ENCODE data around the gene NSA2. TPM values are rescaled to one million over a fixed set of nuclear protein-coding genes. Genes with fewer than 3 reads are reported as not detected.
A peak's percentile ranks its signal among the peaks of the same experiment; 100 is the strongest.

NSA2 gene
- total RNA-seq, 1 donor from 2014 or later, result 173 TPM

- Mint-ChIP-seq H3K9me3 (no peaks in the 10 kb centered on the region), H3K27ac (no peak overlapping the region), H3K4me3 (no peak overlapping the region), H3K36me3 (peaks cover 16% of the 10 kb centered on the region), H3K27me3 (ENCODE audit: insufficient read depth, low read depth) (peaks cover 2% of the 10 kb centered on the region), H3K4me1 (peaks cover 10% of the 10 kb centered on the region)
- no peak overlapping the region for H2AFZ ChIP-seq (replicated peaks)
- no peak for DNase-seq (ENCODE audit: low spot score)
- no peak overlapping the region for H3K4me3 ChIP-seq
- TF ChIP-seq, protein P1, sequence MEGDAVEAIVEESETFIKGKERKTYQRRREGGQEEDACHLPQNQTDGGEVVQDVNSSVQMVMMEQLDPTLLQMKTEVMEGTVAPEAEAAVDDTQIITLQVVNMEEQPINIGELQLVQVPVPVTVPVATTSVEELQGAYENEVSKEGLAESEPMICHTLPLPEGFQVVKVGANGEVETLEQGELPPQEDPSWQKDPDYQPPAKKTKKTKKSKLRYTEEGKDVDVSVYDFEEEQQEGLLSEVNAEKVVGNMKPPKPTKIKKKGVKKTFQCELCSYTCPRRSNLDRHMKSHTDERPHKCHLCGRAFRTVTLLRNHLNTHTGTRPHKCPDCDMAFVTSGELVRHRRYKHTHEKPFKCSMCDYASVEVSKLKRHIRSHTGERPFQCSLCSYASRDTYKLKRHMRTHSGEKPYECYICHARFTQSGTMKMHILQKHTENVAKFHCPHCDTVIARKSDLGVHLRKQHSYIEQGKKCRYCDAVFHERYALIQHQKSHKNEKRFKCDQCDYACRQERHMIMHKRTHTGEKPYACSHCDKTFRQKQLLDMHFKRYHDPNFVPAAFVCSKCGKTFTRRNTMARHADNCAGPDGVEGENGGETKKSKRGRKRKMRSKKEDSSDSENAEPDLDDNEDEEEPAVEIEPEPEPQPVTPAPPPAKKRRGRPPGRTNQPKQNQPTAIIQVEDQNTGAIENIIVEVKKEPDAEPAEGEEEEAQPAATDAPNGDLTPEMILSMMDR (IDR thresholded peaks at IDR 0.05), result no peak
- no peak for TF ChIP-seq EZH2phosphoT487 (IDR thresholded peaks at IDR 0.05)
- TF ChIP-seq EZH2 (IDR thresholded peaks at IDR 0.05), result no peak
- H3K9ac ChIP-seq, result no peak overlapping the region
- H3K27ac ChIP-seq, result no peak overlapping the region
- H3F3A ChIP-seq (ENCODE audit: low read depth), result no peaks in the 10 kb centered on the region
- H3K36me3 ChIP-seq, result peaks cover 20% of the 10 kb centered on the region
- H3K79me2 ChIP-seq (ENCODE audit: low read depth), result peaks cover 30% of the 10 kb centered on the region
- H4K20me1 ChIP-seq (ENCODE audit: low read depth), result no peaks in the 10 kb centered on the region
- H3K27me3 ChIP-seq, result no peaks in the 10 kb centered on the region
- H3K4me2 ChIP-seq, result no peak overlapping the region
- no peaks in the 10 kb centered on the region for H3K9me3 ChIP-seq (ENCODE audit: low read depth)
- no peaks in the 10 kb centered on the region for H3K4me1 ChIP-seq
Observed at GRCh38 chr5:74761241-74761640, 5.8 kb upstream of the NSA2 start.

- H3K4me3 Mint-ChIP-seq, result no peak overlapping the region
- peaks cover 4% of the 10 kb centered on the region for H3F3A ChIP-seq (ENCODE audit: low read depth)
- H3K4me2 ChIP-seq, result no peak overlapping the region
- no peaks in the 10 kb centered on the region for H3K9me3 Mint-ChIP-seq
- peaks cover 4% of the 10 kb centered on the region for H4K20me1 ChIP-seq (ENCODE audit: low read depth)
- no peaks in the 10 kb centered on the region for H3K27me3 ChIP-seq
- no peak overlapping the region for H3K27ac ChIP-seq
- no peaks in the 10 kb centered on the region for H3K4me1 ChIP-seq
- no peak for DNase-seq (ENCODE audit: low spot score)
- H3K27me3 Mint-ChIP-seq (ENCODE audit: insufficient read depth, low read depth), result peaks cover 3% of the 10 kb centered on the region
- H3K9ac ChIP-seq, result no peak overlapping the region
- H2AFZ ChIP-seq (replicated peaks), result no peak overlapping the region
- H3K79me2 ChIP-seq (ENCODE audit: low read depth), result peaks cover 41% of the 10 kb centered on the region
- no peak for TF ChIP-seq EZH2 (IDR thresholded peaks at IDR 0.05)
- peaks cover 18% of the 10 kb centered on the region for H3K4me1 Mint-ChIP-seq
- no peak overlapping the region for H3K4me3 ChIP-seq
- no peak overlapping the region for H3K27ac Mint-ChIP-seq
- H3K36me3 ChIP-seq, result peaks cover 15% of the 10 kb centered on the region
- peaks cover 8% of the 10 kb centered on the region for H3K36me3 Mint-ChIP-seq
- H3K9me3 ChIP-seq (ENCODE audit: low read depth), result no peaks in the 10 kb centered on the region
Observed at GRCh38 chr5:74762599-74762998, 4.5 kb upstream of the NSA2 start.

DNA sequence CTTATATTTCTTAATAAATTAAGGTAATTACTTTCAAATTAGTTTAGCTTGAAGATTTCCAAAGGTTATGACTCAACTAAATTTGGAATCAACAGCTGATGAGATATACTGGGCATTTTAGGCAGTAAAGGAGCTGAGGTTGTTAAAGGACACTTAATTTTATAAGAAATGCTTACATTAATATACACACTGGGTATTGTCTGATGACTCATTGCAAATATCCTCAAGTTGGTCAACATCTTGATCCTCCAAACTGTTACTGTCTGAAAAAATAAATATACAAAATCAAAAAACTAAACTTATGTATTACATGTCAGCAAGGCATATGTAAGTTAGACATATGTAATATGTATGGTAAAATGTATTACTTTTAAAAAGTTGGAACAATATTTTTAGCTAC lies 3.5 kb upstream of the NSA2 start:
- Histone ChIP-seq H4K20me1 (ENCODE audit: low read depth) (peaks cover 12% of the 10 kb centered on the region), H3K27ac (no peak overlapping the region), H3K9ac (no peak overlapping the region), H3F3A (ENCODE audit: low read depth) (peaks cover 4% of the 10 kb centered on the region), H3K9me3 (ENCODE audit: low read depth) (no peaks in the 10 kb centered on the region), H2AFZ (replicated peaks) (no peak overlapping the region), H3K4me2 (no peak overlapping the region), H3K36me3 (peaks cover 9% of the 10 kb centered on the region), H3K4me1 (peaks cover 7% of the 10 kb centered on the region), H3K79me2 (ENCODE audit: low read depth) (peaks cover 50% of the 10 kb centered on the region), H3K4me3 (no peak overlapping the region), H3K27me3 (no peaks in the 10 kb centered on the region)
- peaks cover 25% of the 10 kb centered on the region for H3K4me1 Mint-ChIP-seq
- H3K36me3 Mint-ChIP-seq, result peaks cover 3% of the 10 kb centered on the region
- H3K27me3 Mint-ChIP-seq (ENCODE audit: insufficient read depth, low read depth), result peaks cover 4% of the 10 kb centered on the region
- H3K4me3 Mint-ChIP-seq, result no peak overlapping the region
- no peak overlapping the region for H3K27ac Mint-ChIP-seq
- no peak for DNase-seq (ENCODE audit: low spot score)
- TF ChIP-seq, protein P1 (IDR thresholded peaks at IDR 0.05), result no peak
- TF ChIP-seq EZH2 (IDR thresholded peaks at IDR 0.05) (no peak), EZH2phosphoT487 (IDR thresholded peaks at IDR 0.05) (no peak)
- no peaks in the 10 kb centered on the region for H3K9me3 Mint-ChIP-seq

DNA sequence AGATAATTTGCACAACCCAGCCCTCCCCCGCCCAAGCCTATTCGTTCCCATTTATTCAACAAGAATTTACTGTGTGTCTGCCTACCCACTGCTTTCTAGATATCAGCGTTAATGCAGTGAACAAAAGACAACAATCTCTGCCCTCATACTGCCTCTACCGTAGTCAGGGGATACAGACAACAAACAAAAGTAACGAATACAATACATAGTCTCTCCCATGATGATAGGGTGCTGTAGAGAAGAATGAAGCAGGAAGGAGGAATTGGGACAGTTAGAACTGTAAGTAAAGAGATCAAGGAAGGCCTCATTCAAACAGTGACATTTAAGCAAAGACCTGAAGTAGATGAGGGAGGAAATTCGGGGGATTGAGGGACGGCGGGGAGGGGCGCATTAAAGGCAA lies 1.8 kb upstream of the NSA2 start:
- no peak overlapping the region for H3K27ac Mint-ChIP-seq
- Histone ChIP-seq H3K27ac (no peak overlapping the region), H3K9me3 (ENCODE audit: low read depth) (no peaks in the 10 kb centered on the region), H3K9ac (no peak overlapping the region), H3K79me2 (ENCODE audit: low read depth) (peaks cover 53% of the 10 kb centered on the region), H3K4me3 (no peak overlapping the region), H3F3A (ENCODE audit: low read depth) (peaks cover 4% of the 10 kb centered on the region), H3K27me3 (no peaks in the 10 kb centered on the region), H3K4me2 (peak overlapping the region; percentile 90), H3K4me1 (peaks cover 7% of the 10 kb centered on the region), H2AFZ (replicated peaks) (no peak overlapping the region), H4K20me1 (ENCODE audit: low read depth) (peaks cover 12% of the 10 kb centered on the region), H3K36me3 (peaks cover 11% of the 10 kb centered on the region)
- H3K27me3 Mint-ChIP-seq (ENCODE audit: insufficient read depth, low read depth), result peaks cover 4% of the 10 kb centered on the region
- H3K4me1 Mint-ChIP-seq, result peaks cover 25% of the 10 kb centered on the region
- peak; percentile 7 for DNase-seq (ENCODE audit: low spot score)
- H3K4me3 Mint-ChIP-seq, result peak overlapping the region; percentile 100
- H3K36me3 Mint-ChIP-seq, result peaks cover under 1% of the 10 kb centered on the region
- H3K9me3 Mint-ChIP-seq, result no peaks in the 10 kb centered on the region
- TF ChIP-seq EZH2phosphoT487 (IDR thresholded peaks at IDR 0.05) (no peak), EZH2 (IDR thresholded peaks at IDR 0.05) (no peak)
- TF ChIP-seq, protein P1 (IDR thresholded peaks at IDR 0.05), result no peak

Data from neural progenitor cell (in vitro differentiated cells).